ENCODE data around the gene RBM46.
"Not testable (repeated sequence)": the region's sequence is repeated elsewhere in the genome, so short reads cannot be mapped to it uniquely, and the experiment has no call there.

The RBM46 gene

GRCh38 chr4:154838694-154839093 is 57.6 kb downstream of the RBM46 start:
- no peak for DNase-seq

- no peak for DNase-seq
Measured at GRCh38 chr4:154854362-154854761, 73.3 kb downstream of the RBM46 start.

DNA sequence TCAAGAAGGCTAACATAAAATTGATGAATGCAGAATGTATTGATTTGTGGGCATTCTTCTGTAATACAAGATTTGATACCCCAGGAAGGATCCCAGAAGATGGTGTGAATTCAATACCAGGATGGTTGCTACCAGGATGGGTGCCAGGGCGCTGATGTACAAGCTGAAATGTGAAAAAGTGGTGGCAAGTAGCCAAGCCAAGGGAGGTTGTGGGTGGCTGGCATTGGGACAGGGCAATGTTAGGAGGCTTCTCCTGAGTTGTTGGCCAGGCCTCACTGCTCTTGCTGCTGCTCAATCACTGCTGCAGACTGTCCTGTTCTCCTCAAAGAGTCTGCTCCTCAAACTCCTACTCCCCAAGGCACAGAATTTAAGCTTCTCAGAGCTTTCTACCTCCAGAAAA is 77.1 kb downstream of the RBM46 start:
- no peak for DNase-seq

- no peak for DNase-seq
Measured at GRCh38 chr4:154868414-154869194, 87.5 kb downstream of the RBM46 start.

GRCh38 chr4:154869301-154869700 is 88.2 kb downstream of the RBM46 start:
- DNase-seq, result no peak

DNA sequence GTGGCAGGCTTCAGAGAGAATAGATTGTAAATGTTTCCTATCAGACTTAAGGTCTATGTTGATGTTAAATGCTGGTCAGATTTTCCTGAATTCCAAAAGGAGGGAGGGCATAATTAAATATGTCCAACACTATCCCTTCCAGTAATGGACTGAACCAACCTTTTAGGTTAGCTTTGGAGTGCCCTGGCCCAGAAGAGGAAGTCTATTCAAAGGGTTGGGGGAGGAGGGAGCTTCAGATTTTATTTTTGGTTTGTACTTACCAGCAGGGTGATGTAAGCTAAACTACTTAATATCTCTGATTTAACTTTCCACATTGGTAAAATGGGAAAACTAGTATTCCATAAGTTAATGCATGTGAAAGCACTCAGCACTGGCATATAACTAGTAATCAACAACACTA is 91.1 kb downstream of the RBM46 start:
- DNase-seq, result no peak

- DNase-seq, result not testable (repeated sequence)
Measured at GRCh38 chr4:154874049-154874448, 93.0 kb downstream of the RBM46 start.

DNA sequence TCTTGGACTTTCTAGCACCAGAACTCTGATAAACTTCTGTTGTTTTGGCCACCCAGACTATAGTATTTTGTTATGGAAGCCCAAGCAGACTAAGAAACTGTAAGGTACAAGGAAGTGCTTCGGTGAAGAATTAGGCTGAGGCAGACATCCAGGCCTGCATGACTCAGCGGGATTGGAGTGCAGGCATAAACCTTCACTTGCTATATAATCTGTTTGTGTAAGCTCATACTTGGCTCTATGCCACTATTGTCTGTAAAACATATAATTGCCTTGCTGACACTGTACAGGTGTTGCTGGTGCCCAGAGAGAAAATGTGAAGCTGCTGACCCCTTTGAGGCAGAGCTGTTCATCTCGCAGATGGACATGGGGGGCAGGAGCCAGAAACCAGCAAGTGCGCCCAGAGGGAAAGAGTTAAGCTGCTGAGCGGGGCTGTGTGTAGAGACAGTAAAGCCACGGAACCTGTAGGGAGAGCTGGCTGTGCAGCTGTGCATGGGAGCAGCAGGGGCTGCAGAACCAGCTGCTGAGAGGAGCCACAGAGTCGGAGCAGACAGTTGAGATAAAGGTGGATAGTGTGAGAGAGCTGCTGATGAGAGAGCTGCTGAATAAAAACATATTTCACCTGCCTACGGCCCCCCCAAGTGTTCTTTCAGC is 96.2 kb downstream of the RBM46 start:
- DNase-seq, result no peak

Data from NCI-H1092 treated with DMSO at 0.1 percent for 48 hours (cell line).